NCI-H1694 treated with DMSO at 0.1 percent for 48 hours (cell line): ENCODE results near the gene HMCN2.

Source experiments
- DNase-seq: peaks from one replicate; lab custom pipeline; 2025; lab: John Stamatoyannopoulos, UW

HMCN2 gene

DNA sequence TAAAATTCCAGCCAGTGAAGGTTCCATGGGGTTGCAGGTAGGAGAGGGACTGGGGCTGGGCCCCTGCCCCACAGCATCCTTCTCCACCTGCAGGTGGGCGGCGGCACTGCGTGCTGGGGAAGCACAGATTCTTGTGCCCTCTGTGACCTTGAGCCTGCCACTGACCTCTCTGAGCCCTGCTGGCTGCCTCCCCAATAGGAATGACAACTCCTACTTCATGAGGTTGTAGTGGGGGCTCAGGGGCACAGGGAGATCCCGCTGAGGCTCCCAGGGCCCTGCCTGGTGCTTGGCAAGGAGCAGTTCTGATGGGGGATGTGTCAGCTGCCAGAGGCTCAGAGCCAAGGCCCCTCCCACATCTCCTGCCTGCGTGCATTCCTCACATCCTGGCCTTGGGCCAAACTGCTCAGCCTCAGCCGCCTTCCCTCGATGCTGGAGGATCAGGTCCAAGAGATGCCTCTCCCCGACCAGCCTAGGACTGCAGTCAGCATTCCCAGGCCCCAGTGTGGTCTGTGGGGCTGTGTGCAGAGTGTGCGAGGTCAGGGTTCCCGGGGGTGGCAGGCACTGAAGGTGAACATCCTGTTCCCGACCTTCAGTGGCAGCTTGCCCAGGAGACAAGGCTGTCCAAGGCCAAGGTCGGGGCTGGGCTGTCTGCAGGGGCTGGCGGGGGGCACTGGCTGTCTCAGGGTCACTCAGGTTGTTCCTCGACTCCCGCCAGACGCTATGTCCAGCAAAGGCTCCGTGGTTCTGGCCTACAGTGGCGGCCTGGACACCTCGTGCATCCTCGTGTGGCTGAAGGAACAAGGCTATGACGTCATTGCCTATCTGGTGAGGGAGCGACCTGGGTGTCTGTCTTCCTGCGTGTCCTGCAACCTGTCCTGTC, 186.2 kb downstream of the HMCN2 start:
- peak; percentile 70 for DNase-seq

DNA sequence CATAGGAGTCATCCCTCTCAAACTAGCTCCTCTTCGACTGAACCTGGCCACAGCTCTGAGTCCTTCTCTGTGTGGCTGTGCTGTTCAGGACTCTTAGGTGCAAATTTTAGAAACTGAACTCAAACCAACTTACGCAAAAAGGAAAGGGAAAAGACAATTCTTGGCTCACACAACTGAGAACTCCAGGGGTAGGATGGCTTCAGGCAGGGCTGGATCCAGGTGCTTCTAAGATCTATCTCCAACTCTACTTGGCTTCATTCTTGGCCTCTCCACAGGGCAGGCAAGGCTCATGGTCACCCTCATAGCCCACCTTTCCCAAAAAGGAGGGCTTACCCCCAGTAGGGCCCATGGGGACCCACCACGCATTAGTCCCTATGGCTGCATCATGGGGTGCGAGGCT, 187.3 kb downstream of the HMCN2 start:
- DNase-seq: no peak

DNA sequence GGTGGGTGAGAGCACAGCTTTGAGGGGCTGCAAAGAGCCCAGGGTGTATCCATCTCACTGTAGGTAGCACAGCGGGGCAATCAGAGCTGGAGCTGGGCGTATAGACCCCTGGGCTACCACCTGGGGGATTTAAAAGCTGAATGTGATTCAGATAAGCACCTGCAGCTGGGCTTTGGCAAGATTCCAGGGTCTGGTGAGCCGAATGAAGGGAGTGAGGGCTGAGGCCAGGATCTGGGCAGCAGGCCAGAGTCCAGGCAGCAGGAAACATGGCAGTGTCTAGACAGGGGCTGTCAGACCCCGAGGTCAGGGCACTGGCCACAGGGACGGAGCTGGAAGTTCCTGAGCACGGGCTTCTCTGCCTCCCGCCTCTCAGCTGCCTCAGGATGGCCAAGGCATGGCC, 187.9 kb downstream of the HMCN2 start:
- DNase-seq: no peak

DNA sequence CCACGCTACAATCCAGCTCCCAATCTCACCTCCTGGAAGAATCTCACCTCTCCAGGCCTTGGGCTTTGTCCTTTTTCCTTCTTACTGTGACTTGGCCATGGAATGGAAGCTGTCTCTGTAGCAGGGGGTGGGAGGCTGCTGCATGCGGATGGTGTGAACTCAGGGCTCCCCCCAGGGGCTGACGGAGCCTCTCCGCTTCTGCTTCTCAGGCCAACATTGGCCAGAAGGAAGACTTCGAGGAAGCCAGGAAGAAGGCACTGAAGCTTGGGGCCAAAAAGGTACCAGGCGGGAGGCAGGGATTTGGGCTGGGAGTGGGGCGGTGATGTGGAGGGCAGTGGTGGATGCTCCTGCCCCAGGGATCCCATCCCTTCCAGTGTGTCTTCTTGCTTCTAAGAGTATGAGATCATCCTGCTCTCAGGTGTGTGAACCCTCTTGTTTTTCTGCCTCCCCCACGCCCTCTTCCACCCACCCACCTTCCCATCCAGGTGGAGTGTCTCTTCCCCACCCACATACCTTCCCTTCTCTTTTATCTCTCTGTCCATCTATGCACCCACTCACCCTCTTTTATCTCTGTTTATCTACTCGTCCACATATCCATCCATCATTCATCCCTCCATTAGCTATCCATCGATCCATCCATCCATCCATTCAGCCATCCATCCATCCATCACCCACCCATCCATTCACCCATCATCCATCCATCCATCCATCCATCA, 188.7 kb downstream of the HMCN2 start:
- DNase-seq: no peak

DNA sequence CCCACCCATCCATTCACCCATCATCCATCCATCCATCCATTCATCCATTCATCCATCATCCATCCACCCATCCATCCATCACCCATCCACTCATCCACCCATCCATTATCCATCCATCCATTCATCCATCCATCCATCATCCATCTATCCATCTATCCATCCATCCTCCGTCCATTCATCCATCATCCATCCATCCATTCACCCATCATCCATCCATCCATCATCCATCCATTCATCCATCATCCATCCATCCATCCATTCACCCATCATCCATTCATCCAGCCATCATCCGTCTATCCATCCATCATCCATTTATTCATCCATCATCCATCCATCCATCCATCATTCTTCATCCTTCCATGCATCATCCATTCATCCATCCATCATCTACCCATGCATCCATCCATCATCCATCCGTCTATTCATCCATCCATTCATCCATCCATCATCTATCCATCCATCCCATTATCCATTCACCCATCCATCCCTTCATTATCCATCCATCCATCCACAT, 189.3 kb downstream of the HMCN2 start:
- DNase-seq: no peak

DNA sequence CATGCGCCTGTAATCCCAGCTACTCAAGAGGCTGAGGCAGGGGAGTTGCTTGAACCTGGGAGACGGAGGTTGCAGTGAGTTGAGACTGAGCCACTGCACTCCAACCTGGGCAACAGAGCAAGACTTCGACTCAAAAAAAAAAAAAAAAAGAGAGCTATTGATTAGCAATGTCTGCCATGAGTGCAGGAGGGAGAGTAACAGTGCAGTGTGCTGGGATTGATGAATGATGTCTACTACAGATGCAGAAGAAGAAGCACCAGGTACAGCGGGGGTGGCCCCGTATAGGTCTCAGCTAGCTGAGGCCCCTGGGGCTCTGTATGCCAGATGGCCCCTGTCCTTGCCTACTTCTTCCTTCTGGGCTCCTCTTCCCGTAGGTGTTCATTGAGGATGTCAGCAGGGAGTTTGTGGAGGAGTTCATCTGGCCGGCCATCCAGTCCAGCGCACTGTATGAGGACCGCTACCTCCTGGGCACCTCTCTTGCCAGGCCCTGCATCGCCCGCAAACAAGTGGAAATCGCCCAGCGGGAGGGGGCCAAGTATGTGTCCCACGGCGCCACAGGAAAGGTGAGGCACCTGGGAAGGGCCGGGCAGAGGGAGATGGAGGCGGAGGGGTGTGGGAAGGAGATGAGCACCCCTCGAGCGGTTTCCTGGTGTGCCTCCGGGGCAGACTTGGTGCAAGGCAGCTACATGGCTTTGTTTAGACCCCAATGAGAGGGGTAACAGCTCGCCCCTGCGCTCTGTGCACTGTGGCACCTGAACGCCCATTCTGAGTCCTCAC, 192.7 kb downstream of the HMCN2 start:
- no peak for DNase-seq

DNA sequence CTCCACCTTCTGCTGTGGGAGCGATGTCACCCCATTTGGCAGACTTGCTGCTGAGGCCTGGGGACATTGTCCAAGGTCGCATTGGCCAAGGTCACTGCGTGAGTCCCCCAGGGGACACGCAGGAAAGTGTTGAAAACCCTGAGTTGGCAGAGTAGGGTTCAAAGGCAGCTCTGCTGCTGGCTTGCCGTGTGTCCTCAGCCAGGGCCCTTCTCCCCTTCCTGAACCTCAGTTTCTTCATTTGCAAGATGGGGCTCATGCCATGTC, 193.2 kb downstream of the HMCN2 start:
- no peak for DNase-seq

DNA sequence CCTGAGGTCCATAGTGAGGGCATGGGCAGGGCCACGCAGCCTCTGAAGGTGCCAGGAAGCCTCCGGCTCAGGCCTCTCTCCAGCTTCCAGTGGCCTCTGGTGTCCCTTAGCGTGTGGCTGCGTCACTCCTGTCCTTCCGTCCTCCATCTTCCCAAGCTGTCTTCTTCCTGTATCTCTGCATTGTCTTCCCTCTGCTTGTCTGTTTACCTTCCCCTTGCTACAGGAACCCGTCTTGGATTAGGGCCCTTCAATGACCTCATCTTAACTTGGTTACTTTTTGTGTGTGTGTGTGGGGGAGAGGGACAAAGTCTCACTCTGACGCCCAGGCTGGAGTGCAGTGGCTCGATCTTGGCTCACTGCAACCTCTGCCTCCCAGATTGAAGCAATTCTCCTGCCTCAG, 193.6 kb downstream of the HMCN2 start:
- no peak for DNase-seq

DNA sequence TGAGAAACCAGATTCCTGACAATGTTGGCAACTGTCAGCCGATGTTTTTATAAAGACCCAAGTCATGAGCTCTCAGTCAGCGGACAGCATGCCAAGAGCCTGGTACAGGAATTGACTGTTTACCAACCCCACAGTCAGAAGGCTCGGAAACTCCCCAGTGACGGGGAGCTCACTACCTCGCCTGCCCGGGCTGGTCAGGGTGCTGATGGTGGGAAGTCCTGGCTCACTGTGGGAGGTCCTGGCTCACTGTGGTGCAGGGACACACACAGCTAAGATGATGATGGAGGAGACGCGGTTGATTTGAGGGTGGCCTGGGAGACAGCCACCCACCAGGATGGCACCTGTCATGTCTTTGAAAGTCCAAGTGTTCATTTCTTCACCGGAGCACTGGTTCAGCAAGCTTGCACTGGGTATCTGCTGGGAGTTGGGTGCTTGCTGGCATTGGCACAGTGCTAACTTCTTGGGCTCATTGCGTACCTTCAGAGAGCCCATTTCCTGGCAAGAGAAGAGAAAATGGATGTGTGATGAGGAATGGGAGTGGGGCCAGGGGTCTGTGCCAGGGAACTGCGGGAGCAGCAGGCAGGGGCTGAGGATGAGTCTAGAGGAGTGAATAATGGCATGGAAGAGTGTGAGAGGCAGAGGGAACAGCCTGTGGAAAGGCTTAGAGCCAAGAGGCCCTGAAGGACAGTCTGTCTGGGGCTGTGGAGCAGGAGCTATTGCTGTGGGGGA, 194.5 kb downstream of the HMCN2 start:
- no peak for DNase-seq

DNA sequence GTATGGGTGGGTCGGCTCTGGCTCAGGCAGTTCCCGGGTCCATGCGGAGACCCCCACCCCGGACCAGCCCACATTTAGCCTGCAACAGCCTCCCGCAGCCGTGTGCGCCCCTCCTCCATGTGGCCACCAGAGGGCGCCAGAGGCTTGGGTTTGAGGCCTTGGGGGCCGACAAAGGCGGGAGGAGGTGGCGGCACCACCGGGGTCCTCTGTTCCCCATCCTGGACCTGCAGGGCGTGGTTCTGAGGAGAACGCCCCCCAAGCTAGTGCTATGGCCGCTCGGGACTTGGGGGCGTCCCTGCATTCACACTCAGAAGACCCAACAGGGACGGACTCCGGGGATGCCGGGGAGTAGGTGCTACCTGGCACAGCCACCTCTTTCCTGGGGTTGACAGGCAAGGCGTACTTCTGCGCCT, 195.7 kb downstream of the HMCN2 start:
- peak; percentile 23 for DNase-seq

DNA sequence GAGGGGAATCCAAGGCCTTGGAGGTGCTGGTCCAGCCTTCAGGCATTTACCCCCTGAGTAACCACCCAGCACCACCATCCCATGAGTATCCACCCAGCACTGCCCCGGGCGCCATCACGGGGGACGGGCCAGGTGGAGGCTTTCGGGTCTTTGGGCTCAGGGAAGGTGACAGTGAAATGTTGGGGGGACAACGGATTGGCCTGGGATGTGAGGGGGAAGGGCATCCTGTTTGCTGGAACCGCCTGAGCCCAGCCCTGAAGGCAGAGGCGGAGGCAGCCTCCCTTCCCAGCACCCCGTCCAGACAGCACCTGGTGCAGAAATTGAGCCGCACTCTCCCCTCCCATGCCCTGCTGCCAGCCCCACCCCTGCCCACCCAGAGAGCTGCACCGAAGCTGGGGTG, 196.2 kb downstream of the HMCN2 start:
- no peak for DNase-seq

DNA sequence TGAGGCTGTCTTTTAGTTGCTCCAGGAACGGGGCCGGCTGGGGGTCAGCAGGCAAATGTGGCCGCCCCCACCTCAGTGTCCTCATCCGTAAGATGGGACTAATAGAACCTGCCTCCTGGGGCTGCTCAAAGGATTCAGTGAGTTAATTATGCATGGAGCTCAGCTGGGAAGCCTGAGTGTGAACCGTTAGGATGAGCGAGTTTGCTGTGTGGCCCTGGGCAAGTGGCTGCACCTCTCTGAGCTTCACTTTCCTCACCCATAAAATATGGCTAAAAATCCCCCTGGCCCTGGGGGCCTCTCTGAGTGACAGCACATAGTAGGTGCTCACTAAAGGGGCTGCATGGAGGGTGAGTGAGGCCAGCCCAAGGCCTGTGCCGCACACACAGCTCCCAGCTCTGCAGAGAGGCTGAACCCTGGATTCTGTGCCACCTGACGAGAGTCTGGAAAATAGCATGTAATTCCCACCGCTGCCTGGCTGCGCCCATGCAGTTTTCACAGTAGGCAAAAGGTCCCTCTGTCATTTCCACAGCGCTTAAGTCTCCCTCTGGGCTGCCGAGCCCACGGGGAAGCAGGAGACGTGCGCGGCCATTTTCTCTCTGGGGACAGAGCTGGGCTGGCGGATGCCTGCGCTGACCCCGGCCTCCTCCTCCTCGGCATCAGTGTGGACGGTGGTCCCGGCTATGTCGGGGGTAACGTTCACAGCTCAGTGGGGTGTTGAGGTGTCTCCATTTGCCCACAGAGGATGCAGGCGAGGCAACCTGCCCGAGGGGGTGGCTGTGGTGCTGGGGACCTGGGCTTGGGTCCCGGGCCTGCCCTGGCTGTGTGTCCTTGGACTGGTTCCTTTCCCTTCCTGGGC, 197.4 kb downstream of the HMCN2 start:
- no peak for DNase-seq

DNA sequence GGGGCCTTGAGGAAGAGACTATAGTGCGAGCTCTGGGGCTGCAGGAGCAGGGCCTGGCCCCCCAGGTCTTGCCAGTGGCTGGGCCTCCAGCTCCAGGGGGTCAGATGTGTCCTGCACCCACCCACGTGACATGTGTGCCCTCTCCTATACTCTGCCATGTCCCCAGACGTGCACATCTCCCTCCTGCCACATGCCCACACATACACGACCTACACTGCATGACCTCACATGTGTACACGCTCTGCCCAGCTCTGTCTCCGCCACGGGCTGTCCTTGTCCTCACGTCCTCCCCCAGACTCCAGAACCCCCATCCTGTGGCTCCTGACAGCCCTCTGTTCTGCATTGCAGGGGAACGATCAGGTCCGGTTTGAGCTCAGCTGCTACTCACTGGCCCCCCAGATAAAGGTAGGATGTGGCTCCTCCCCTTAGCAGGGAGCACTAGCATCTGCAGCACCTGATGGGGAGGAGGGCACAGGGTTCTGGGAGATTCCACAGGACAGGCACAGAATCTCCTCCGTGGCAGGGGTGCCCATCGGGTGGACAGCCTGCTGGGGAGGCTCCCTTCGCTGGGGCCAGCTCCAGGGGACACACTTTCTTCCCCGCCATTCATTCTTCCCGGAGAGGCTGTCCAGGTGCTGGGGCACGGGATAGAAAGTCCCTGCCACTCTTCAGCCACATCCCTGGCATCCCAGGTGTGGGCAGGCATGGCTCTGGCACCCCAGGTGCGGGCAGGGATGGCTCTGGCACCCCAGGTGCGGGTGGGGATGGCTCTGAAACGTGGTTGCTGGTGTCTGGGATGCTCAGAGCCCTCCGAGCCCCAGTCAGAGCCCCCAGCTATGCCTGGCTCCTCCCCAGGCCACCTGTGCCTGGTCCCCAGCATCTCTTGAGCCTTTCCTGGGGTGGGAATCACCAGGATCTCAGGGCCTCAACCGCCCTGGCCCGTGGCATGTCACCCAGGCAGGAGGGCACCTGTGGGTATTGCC, 198.5 kb downstream of the HMCN2 start:
- DNase-seq: no peak

DNA sequence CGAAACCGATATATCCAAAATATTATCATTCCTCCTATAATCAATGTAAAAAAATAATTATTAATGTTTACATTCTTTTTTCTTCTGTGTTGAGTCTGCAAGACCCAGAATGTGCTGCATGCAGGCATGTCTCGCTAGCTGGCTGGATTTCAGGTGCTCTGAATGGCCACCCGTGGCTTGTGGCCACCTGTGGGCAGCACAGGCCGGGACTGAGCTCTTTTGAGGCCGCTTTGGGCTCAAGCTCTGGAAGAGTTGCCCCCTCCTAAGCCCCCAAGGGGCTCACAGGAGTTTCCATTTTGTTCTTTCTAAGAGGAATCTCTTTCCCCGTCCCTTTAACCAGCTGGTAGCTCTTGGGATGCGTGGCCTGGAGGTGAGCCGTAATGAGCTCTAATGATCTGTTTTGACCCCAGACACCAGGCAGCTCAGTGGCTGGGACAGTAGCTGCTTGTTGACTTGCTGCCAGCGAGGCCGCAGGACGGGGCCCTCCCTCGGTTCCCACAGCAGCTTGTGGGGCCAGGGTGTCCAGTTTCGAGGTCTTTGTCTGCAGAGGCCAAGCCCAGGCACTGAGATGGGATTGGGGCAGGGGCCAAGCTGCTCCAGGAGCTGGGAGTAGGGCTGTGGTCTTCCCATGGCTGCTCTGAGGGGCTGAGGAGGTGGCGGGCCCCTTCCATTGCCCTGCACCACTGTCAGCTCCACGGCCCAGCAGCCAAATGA, 200.0 kb downstream of the HMCN2 start:
- DNase-seq: no peak

DNA sequence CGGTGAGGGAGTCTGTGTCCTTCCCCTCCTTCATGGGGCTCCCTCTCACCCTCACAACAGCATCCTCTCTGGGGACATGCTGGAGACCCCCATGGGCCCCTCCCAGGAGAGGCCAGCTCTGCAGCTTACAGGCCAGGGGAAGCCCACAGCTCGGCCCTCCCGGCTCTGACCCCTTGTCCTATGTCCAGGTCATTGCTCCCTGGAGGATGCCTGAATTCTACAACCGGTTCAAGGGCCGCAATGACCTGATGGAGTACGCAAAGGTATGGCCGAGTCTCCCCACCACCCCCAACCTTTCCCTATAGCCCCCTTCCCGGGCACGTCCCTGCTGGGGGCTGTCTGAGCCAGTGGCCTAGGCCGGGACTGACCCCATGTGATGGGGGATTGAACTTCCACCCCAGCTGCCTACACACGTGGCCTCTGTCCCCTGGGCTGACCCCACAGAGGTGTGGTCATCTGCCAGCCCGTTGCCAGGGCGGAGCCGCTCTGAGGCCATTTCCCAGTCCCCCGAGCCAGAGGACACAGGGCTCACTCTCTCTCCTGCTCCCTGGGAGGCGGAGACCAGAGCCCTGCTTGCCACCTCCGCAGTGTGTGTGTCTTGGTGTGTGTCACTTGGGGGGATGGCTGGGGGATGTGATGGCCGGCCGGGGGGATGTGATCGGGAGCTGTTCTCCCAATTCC, 201.1 kb downstream of the HMCN2 start:
- no peak for DNase-seq

DNA sequence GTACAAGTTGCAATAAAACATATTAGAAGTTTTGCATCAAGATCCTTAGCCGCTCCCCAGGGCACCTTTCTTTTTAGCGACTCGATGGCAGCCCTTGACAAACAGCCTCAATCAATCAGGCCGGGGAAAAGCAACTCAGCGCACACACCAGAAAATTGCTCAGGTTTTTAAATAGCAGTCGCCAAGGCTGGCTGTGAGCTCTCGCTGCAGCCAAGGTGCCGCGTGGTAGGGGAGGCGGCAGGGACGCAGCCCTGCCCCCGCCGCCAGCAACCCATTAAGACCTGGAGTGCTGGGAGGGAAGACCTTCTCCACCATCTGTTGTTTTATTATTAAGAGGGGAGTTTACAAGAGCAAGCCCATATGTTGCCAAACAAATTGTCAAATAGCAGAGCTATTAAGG, 201.8 kb downstream of the HMCN2 start:
- DNase-seq: peak; percentile 87

DNA sequence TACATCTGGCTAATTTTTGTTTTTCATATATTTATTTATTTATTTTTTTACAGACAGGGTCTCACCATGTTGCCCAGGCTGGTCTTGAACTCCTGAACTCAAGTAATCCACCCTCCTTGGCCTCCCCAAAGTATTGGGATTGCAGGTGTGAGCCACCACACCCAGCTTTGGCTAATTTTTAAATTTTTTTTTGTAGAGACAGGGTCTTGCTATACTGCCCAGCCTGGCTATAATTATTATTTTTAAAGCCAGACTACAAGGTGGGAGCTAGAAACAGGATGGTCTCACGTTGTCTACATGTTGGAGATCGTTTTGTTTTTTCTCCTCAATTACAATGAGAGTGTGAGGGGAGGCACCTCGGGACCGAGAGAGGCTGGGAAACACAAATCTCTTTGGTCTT, 203.0 kb downstream of the HMCN2 start:
- no peak for DNase-seq

DNA sequence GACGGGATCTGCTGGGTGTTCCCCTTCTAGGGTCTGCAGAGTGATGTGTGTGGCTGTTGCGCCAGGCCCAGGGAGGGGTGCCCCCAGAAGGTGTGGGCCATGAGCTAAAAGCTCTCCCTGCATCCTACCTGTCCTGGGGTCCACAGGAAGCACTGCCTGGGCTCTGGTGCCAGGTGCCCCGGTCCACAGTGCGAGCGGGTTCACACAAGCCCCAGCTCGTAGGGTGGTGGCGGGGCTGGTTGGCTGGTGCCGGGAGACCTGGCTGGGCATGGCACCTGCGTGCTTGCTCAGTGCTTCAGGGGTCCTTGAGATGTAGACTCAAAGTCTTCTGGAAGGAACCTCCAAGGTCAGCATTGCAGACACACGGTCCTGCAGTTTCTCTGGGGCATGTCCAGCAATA, 204.7 kb downstream of the HMCN2 start:
- DNase-seq: no peak

DNA sequence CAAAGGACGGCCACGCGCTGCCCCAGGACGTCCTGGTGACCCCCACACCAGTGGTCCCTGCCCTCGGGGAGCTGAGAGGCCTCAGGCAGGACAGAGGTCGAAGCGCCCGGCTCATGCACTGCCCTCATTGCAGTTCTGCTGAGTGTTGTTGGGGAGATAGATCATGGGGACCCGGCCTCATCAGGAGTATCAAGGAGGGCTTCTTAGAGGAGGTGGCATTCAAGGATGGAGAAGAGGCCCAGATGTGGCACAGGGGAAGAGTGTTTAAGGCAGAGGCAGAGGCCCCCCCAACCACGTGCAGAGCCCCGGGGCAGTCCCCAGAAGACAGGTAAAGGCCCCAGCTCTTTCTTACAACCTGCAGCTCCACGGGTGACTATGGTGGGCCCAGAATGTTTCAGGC, 205.4 kb downstream of the HMCN2 start:
- DNase-seq: no peak
